ENCODE data around the gene MRTFA. TPM values are rescaled to one million over a fixed set of nuclear protein-coding genes. Genes with fewer than 3 reads are reported as not detected.

Gene MRTFA
- total and polyA plus RNA-seq, 3 donors from 2014 or later, result 59.5 to 162 (median 158) TPM

DNA sequence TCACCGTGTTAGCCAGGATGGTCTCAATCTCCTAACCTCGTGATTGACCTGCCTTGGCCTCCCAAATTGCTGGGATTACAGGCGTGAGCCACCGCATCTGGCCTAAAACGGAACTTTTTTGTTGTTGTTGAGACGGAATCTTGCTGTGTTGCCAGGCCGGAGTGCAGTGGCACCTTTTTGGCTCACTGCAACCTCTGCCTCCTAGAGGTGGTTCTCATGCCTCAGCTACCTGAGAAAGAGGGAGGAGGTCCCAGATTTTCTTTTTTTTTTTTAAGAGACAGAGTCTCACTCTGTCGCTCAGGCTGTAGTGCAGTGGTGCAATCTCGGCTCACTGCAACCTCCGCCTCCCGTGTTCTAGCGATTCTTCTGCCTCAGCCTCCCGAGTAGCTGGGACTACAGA, 34.9 kb upstream of the MRTFA start:
- TF ChIP-seq CTCF (IDR thresholded peaks at IDR 0.05) (no peak), POLR2A (IDR thresholded peaks at IDR 0.05) (no peak)
- Histone ChIP-seq H3K4me1 (peaks cover 10% of the 10 kb centered on the region), H3K4me3 (no peak overlapping the region), H3K36me3 (ENCODE audit: low read depth, missing control alignments) (no peaks in the 10 kb centered on the region), H3K27me3 (no peaks in the 10 kb centered on the region), H3K27ac (no peak overlapping the region), H3K9me3 (no peaks in the 10 kb centered on the region)
- 96% methylated on average over 13 of the region's 13 CpGs for WGBS, 2 donors
- intact Hi-C loops (cut with DNase I; ENCODE audit: low total_unique reads), result no loop called here
- no peak for DNase-seq

DNA sequence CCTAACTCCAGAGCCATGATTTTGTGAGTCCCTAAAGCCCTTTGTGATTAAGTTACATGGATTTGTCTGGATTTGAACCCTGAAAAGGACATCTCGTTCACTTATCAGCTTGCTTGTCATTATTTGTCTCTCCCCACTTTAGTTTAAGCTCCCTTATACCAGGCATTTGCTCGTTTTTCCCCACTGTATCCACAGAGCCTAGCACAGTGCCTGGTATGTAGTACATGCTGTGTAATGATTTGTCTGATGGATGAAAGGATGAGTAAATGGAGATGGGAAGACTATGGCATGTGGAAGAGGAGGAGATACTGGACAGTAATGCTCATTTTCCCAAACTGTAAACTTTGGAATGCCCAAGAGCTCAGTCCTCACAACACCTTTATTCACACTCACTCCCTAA, 33.5 kb upstream of the MRTFA start:
- Histone ChIP-seq H3K27ac (no peak overlapping the region), H3K4me3 (no peak overlapping the region), H3K4me1 (peaks cover 17% of the 10 kb centered on the region), H3K36me3 (ENCODE audit: low read depth, missing control alignments) (no peaks in the 10 kb centered on the region), H3K9me3 (no peaks in the 10 kb centered on the region), H3K27me3 (no peaks in the 10 kb centered on the region)
- no peak for DNase-seq
- intact Hi-C loops (cut with DNase I; ENCODE audit: low total_unique reads), result no loop called here
- TF ChIP-seq CTCF (IDR thresholded peaks at IDR 0.05), result no peak
- WGBS, 2 donors, result 81 to 89% methylated on average over 2 of the region's 2 CpGs

GRCh38 chr22:40668611-40669411, 32.3 kb upstream of the MRTFA start:
- TF ChIP-seq CTCF (IDR thresholded peaks at IDR 0.05) (no peak), POLR2A (IDR thresholded peaks at IDR 0.05) (no peak)
- WGBS, 2 donors, result 83 to 84% methylated on average over 11 of the region's 11 CpGs

DNA sequence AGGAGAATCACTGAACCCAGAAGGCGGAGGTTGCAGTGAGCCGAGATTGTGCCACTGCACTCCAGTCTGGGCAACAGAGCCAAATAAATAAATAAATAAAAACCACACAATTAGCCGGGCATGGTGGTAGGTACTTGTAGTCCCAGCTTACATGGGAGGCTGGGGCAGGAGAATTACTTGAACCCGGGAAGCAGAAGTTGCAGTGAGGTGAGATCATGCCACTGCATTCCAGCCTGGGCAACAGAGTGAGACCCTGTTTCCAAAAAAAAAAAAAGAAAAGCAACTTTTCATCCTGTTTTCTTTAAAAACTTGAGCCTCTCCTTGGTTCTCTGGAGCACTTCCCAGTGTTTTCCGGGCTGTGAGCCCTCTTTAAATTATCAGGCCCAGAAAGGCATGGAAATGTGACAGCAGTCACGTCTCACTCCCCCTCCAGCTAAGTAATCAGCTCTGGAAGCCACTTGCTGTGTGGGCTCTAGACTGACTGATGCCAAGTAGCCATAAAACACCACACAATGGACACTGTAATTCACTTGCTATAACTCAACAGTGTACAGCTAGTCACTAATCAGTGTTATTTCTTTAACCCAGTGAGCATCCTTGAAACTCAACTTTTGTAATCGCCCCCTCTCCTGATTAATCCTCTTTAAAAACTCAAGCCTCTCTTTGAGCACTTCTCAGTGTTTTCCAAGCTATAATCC, 29.8 kb upstream of the MRTFA start:
- H3K36me3 ChIP-seq (ENCODE audit: low read depth, missing control alignments), result no peaks in the 10 kb centered on the region
- DNase-seq, result peak; percentile 69
- no peaks in the 10 kb centered on the region for H3K27me3 ChIP-seq
- TF ChIP-seq POLR2A (IDR thresholded peaks at IDR 0.05), result no peak
- no peak overlapping the region for H3K4me3 ChIP-seq
- H3K9me3 ChIP-seq, result no peaks in the 10 kb centered on the region
- H3K4me1 ChIP-seq, result peaks cover 23% of the 10 kb centered on the region
- H3K27ac ChIP-seq, result peak overlapping the region; percentile 44 to 64
- 52 to 61% methylated on average over 7 of the region's 7 CpGs for WGBS, 2 donors
- intact Hi-C loops (cut with DNase I; ENCODE audit: low total_unique reads), result no loop called here

More at GRCh38 chr22:40668611-40669411, 32.3 kb upstream of the MRTFA start:
- no peaks in the 10 kb centered on the region for H3K36me3 ChIP-seq (ENCODE audit: low read depth, missing control alignments)
- no peak overlapping the region for H3K4me3 ChIP-seq
- DNase-seq, result no peak
- H3K4me1 ChIP-seq, result peaks cover 23% of the 10 kb centered on the region
- H3K27me3 ChIP-seq, result no peaks in the 10 kb centered on the region
- intact Hi-C loops (cut with DNase I; ENCODE audit: low total_unique reads), result no loop called here
- H3K27ac ChIP-seq, result no peak overlapping the region
- no peaks in the 10 kb centered on the region for H3K9me3 ChIP-seq

GRCh38 chr22:40665312-40665711, 28.8 kb upstream of the MRTFA start:
- TF ChIP-seq CTCF (IDR thresholded peaks at IDR 0.05) (no peak), POLR2A (IDR thresholded peaks at IDR 0.05) (no peak)
- H3K36me3 ChIP-seq (ENCODE audit: low read depth, missing control alignments), result no peaks in the 10 kb centered on the region
- H3K27me3 ChIP-seq, result no peaks in the 10 kb centered on the region
- no peaks in the 10 kb centered on the region for H3K9me3 ChIP-seq
- 43 to 47% methylated on average over 4 of the region's 4 CpGs for WGBS, 2 donors
- intact Hi-C loops (cut with DNase I; ENCODE audit: low total_unique reads), result no loop called here
- peak overlapping the region in 1 of 2 donors; percentile 64 for H3K27ac ChIP-seq
- peak; percentile 48 for DNase-seq
- peaks cover 23% of the 10 kb centered on the region for H3K4me1 ChIP-seq
- H3K4me3 ChIP-seq, result no peak overlapping the region
